GM12874 (cell line): ENCODE measurements around the gene ARID5B.

Experiments used
- TF ChIP-seq, protein P1 (sequence below): IDR thresholded peaks from 2 replicates; pipeline ENCODE4 v1.5.1; 2011; ENCODE audit warnings: low read depth, mild to moderate bottlenecking, control low read depth, low read length, moderate library complexity; ENCODE audit not compliant: insufficient read depth

The ARID5B gene

GRCh38 chr10:62098278-62099121, 197.0 kb downstream of the ARID5B start:
- TF ChIP-seq, protein P1, sequence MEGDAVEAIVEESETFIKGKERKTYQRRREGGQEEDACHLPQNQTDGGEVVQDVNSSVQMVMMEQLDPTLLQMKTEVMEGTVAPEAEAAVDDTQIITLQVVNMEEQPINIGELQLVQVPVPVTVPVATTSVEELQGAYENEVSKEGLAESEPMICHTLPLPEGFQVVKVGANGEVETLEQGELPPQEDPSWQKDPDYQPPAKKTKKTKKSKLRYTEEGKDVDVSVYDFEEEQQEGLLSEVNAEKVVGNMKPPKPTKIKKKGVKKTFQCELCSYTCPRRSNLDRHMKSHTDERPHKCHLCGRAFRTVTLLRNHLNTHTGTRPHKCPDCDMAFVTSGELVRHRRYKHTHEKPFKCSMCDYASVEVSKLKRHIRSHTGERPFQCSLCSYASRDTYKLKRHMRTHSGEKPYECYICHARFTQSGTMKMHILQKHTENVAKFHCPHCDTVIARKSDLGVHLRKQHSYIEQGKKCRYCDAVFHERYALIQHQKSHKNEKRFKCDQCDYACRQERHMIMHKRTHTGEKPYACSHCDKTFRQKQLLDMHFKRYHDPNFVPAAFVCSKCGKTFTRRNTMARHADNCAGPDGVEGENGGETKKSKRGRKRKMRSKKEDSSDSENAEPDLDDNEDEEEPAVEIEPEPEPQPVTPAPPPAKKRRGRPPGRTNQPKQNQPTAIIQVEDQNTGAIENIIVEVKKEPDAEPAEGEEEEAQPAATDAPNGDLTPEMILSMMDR = no peak

DNA sequence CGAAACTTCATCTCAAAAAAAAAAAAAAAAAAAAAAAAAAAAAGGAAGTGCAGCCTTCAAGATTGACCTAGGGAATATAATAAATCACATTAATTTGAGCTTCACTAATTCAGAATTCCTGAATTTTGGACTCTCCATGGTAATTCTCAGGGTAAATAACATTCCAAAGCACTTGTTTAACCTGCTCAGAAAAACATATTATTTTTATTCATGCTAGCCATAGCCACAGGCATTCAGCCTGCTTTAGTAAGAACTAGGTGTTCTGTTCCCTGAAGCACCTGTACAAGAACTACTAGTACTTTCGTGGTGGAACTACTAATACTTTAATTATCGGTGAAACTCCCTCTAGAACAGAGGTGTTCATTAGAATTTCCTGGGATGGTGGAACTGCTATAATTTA, 197.8 kb downstream of the ARID5B start:
- TF ChIP-seq, protein P1 = no peak

DNA sequence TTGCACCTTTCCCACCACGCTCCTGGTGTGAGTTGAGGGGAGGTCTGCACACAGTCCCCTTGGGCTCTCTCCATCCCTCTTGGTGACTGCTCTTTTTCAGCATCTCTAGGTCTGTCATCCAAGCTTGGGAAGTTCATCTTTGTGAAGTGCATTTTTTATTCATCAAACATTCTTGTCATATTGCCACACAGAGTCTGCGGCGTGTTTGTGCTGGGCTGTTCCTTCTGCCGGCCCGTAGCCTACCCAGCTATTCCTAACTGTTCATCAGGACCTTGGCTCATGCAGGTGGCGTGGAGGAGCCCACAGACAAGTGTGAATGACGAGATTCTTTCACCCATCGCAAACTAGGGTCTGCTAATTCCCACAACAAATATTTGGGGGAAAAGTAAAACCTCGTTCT, 202.4 kb downstream of the ARID5B start:
- TF ChIP-seq, protein P1 = no peak

DNA sequence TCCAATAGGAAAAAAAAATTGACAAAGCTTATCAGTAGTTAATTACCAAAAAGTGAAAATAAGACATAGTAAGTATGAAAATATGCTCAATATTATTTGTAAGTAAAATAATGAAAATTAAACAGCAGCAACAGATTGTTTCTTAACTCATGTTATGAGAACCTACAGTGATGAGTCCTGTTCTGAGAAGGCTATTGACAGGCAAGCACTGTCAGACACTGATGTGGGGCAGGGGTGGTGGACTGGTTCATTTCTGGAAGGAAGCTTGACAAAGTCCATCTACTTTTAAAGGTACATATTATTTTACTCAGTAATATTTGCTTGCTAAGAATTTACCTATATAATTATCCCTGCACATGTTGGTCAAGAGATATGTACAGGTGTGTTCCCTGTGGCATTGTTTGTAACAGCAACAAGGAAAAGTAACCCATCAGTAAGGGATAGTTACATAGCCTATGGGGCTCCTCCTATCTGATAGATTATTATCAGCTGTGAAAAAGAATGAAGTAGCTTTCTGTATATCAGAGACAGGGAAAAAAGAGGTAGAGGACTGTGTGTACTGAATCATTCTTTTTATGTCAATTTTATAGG, 205.5 kb downstream of the ARID5B start:
- TF ChIP-seq, protein P1 = no peak

DNA sequence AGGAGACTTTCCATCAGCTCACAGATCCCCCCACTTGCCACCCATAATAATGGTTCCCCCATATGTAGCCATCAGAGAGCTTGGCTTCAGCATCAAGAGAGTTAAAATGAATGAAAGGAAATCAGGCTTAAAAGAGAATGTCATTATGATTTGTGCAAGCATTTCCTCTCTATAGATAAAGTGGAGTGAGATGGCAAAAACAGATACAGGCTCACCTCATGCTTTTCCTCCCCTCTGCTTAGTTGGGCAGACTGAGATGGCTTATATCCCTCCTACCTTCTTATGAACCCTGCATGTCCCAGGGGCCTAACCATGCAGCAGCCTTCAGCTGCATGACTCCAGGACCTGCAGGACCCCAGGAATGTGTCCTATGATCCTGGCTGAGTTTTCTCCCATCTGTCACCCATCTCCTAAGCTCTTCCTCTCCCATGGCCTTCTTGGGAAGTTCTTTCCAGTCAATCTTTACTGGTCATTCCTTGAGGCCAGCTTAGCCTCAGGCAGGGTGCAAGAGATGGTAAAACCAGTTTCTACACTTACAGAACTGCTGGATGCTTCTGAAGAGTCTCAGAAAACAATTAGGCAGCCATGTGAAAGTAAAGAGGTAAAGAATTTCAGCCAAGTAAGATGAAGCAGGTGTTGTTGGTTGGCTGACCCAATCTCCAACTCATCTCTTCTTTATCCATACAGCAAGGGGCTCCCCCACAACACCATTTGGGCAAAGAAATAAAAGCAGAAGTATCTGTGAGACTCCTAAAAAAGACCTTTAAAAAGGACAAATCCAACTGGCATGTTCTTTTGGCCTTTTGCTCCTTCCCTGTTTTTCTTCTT, 207.5 kb downstream of the ARID5B start:
- TF ChIP-seq, protein P1 = no peak

DNA sequence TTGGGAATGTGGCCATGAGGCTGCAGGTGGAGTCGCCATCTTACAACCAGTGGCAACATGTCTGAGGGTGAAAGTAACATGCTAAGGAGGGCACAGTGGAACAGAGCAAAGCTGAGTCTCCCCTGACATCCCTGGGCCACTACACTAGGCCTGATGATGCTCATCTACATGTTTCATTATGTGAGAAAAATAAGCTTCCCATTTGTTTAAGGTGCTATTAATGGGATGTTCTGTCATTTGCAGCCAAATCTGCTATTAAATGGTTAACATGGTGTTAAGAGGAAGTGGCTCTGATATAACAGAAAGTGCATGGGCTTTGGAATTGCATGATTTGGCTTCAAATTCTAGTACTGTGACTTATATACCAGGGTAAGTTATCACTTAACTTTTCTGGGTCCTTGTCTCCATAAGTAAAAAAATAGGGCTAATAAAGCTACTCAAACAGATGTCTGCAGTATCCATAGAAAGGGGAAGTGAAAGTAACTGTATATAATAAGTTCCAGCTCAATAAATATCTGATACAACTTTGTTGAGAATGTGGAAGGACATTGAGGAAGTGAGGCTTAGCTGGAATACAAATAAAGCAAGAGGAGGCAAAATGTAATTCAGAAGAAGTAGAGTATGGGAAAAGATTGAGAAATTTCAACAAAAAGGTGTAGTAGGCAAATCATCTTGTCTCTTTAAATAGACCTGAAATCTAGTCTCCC, 208.2 kb downstream of the ARID5B start:
- TF ChIP-seq, protein P1 = no peak
